Daoy (cell line): ENCODE data around the gene AJAP1. TPM values are rescaled to one million over a fixed set of nuclear protein-coding genes. Genes with fewer than 3 reads are reported as not detected.
"Not testable (repeated sequence)": the region's sequence is repeated elsewhere in the genome, so short reads cannot be mapped to it uniquely, and the experiment has no call there.

Experiments used
- DNase-seq: peaks from one replicate; pipeline ENCODE4 v3.0.0-alpha.2; 2015; ENCODE audit warnings: low read depth
- total RNA-seq: library from RNA; depleted of rRNA; stranded (reverse); fragments of >200 nt; shearing (Covaris generic); gene quantifications from 2 replicates; pipeline ENCODE4 v1.2.3, GENCODE V29; 2014; rRNA removed

Gene AJAP1, protein sequence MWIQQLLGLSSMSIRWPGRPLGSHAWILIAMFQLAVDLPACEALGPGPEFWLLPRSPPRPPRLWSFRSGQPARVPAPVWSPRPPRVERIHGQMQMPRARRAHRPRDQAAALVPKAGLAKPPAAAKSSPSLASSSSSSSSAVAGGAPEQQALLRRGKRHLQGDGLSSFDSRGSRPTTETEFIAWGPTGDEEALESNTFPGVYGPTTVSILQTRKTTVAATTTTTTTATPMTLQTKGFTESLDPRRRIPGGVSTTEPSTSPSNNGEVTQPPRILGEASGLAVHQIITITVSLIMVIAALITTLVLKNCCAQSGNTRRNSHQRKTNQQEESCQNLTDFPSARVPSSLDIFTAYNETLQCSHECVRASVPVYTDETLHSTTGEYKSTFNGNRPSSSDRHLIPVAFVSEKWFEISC
- 7.0 TPM in 1 of 2 replicates, not detected in the other for total RNA-seq

DNA sequence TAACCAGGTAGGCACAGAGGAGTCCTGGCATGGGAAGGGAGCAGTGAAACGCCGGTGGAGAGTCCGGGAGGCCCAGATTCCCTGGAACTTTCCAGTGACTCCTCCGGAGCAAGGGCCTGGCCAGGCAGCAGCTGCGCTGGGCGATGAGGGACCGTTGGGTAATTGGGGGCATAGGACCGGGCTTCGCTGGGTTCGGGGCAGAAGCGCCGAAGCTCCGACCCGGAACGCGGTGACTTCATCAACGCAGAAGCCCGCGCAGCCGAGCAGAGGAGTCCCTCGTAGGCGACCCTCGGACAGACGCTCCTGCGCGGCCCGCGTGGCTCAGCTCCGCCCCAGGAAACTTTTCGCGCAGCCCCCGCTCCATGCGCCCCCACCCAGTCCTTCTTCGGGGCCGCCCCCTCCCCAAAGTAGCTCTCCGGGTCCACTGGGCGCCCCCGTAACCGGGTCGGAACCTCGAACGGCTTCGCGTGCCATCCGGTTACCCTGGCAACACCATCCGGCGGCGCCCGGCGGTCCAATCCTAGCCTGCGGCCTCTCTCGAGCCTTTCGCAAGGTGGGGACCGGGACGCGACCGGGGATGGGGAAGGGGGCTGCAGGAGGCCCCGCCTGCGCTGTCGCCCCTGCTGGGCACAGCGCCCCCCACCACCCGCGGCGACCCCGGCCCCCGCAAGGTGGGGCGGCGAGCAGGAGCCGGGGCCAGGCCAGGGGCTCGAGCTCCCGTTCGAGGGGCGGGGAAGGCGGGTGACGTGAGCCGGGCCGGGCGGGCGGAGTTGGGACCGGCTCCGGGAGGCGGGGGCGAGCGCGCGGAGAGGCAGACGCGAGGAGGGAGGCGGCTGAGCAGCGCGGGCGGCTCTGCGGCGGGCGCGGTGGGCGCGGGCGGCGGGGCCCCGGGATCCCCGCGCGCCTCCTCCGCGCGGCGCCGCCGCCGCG is at the start of gene AJAP1:
Gene AJAP1 (plus strand): TSS at position 814 of the 930 bp plus-strand sequence. CDS start 817 bp downstream, outside the sequence.
- DNase-seq = peak; percentile 21

DNA sequence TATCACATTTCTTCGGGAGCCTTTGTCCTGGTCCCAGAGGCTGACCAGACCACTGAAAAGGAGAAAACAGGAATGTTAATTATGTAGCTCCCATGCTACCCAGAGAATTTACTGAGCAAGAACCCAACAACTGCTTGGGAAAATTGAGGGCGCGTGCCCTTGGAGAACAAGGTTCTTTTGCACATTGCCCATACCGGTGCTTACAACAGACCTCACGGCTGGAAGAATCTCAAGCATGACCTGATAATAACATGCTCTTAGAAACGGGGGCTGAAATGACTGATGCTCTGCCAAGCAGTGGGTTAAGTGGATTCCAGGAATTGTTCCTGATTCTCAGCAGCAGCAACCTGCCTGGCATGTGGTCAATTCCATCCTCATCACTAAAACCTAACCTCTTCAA is 49.3 kb upstream of the AJAP1 start:
- DNase-seq = no peak

DNA sequence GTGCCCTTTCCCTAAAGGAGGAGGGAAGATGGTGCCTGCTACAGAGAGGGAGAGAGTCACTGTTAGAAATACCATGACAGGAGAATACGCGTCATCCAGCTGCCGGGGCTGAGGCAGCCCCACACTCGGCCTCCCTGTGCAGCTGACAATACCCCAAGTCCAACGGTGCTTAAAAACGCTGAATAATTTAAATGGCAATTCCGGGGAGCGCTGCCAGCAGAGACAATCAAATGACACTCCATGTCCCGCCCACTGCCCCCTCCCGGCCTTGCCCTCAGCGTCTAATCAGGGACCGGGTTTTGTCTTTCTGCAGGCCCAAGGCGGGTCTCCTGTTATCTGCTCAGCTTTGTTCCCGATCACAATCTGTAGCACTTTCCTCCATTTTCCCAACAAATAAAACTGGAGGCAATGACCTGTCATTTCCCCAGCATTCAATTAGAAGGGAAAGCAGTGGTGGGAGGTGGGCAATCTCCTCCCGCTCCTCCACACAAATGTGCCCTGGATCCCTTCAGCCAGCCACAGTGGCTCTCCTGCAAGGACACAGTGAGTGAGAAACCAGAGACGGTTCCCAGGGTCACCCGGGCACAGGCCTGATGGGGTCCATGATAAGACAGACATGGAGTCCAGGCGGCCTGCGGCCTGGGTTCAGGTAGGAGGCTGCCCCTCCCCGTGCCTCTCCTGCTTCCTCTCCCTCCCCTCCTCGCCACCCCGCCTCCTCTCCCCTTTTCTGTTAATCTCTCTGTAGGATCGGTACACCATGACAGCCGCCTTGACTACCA is 42.7 kb upstream of the AJAP1 start:
- DNase-seq = no peak

DNA sequence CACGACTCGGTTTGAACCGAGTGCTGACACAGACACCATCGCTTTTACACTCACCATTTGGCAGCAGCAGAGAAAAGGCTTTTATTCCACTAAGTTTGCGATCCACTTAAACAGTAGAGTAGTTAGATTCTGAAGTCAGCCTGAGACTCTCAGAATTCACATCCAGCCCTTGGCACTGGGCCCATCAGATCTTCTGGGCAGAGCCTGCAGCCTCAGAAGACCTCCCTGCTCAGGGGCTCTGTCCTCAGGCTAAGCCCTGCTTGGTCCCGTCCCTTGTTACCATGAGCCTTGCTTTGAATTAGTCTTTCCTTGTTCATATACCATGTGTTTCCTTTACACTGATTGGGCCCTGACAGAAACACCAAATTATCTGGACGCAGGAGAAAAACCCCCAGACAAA is 41.4 kb upstream of the AJAP1 start:
- no peak for DNase-seq

DNA sequence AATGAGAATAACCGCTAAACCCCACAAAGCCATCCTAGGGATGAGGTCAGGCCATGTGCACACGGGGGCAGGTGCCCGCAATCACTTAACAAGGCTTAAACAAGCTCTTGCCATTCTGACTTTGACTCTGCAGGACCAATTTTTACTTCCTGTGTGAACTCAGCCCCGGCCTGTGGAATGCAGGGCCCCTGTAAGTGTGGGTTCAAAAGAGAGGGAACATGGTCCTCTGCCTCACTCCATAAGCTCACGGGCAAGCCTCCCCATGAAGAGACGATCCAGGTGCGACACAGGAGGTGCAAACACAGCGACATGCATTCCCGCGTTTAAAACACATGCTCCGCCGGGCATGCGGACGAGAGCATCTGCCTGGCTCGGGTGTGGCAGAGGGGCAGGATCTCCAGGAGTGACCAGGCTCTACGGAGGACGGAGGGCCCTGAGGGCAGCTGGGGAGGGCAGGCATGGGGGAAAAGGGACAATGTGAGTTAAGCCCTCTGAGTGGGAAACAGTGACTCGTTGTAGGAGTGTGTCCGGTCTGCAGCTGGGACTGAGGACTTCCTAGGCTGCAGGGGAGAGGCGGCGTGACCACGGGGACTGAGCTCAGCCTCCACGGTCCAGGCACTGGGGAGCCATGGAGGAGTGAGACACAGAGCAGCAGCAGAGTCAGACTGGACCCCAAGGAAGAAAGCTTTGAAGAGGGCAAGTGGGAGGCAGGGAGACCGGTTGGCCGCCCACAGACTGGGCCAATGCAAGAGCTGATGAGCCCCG is 40.6 kb upstream of the AJAP1 start:
- no peak for DNase-seq

DNA sequence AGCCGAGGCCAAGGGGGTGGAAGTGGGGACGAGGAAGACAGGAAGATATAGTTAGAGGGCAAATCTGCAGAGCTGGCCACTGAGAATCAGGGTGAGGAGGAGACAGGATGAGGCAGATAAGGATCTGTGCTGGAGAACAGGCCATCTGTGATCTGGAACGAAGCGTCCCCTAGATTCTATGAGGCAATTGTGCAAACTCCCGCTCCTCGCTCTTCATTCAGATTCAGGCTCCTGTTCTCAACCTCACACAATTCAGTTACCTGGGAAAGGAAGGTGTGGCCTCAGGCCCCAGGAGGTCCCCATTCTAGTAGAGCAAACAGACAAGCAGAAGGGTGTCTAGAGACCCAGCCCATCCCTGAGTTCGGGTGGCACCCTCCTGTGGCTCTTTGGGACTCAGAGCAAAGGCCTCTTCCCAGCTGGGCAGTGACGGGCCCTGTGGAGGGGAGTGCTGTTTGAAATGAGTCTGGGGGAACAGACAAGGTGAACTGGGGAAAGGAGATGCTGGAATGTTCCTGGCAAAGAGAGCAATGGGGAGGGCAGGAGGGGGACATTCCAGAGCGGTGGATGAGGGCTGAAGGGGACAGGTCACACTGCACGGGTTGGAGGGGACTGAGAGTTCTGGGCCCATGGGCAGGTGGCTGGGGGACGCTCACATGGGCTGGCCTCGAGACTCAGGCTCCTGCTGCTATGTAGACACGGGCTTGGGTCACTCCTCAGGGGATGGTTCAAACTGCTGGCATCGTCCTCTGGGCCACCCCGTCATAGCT is 39.9 kb upstream of the AJAP1 start:
- no peak for DNase-seq

DNA sequence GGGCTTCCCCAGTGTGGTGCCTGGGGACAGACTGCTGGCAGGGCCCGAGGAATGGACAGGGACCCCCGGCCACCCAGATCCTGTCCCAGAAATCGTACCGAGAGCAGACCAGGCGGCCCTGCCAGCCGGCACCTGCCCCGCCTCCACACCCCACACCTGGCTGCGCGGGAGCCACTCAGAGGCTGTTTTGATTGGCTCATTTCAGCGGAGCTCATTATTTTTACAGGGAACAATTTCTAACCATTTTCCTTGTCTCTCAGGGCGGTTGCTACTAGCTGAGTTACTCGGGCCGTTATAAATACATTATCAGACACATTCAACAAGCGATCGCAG is 39.3 kb upstream of the AJAP1 start:
- DNase-seq = no peak

DNA sequence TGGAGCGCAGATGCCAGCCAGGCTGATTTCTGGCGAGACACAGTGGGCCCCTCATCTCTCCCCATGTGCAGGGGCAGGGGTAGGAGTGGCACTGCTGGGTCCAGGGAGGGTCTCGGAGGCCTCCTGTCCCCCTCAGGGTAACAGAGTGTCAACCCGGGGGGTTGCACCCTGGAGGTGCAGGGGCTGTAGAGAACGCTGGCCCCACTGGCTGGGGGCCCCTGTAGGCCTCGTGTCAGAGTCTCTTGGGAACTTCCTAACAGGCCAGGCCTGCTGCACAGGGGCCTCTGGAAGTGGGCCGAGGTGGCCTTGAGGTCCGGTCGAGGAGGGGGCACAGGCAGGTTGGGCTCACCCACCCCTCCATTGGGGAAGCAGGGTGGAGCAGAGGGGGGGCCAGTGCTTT is 38.9 kb upstream of the AJAP1 start:
- DNase-seq = no peak

DNA sequence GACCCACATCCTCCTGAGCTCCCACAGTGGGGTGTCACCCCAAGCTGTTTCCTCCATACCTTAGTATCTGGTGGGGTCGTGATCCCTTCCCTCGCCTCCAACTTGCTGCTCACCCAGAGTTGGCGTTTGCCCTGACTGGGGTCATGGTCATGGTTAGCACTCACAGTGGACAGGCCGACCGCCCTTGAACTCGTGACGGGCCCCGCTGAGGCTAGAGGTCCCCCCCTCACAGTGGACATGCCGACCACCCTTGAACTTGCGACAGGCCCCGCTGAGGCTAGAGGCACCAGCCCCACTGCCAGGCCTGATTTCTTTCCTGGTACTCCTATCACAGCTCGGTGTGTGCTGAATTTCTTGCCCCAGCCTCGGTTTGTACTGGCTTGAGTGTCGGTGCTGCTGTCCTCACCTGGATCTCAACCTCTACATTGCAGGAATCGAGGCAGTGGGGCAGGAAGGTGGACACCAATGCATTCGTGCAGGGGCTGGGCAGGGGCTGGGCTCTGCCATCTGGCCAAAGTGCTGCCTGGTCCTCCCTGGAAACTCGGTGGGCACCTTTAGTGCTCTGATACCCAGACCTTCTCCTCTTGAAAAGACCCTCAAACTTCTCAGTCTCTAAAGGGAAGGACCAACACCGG is 37.5 kb upstream of the AJAP1 start:
- no peak for DNase-seq

DNA sequence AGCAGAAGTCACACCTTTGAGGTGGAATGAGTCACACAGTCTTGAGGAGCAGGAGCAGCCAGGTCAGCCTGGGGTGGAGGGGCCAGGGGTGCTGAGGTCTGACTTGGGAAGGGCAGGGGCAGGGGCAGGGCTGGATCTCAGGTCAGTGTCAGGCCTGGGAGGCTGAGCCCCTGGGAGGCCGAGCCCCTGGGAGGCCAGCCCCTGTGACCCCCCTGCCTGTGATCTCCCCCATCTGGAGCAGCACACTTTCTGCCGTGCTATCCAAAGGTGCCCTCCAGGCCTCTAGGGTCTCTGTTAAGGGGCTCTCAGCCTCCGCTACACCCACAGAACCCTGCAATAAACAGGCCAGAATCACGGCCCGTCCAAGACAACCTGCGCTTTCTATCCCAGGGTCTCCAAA is 36.9 kb upstream of the AJAP1 start:
- DNase-seq = no peak

DNA sequence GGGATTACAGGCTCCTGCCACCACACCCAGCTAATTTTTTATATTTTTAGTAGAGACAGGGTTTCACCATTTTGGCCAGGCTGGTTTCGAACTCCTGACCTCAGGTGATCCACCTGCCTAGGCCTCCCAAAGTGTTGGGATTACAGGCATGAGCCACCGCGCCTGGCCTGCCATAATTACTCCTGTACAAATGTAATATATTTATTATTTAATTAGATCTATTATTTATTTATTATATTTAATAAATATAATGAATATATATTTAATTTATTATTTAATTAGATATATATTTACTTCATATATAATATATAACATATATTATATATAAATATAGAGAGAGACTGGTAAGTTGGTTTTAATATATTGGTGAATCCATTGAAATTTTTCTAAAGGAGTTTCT is 35.6 kb upstream of the AJAP1 start:
- DNase-seq = not testable (repeated sequence)

DNA sequence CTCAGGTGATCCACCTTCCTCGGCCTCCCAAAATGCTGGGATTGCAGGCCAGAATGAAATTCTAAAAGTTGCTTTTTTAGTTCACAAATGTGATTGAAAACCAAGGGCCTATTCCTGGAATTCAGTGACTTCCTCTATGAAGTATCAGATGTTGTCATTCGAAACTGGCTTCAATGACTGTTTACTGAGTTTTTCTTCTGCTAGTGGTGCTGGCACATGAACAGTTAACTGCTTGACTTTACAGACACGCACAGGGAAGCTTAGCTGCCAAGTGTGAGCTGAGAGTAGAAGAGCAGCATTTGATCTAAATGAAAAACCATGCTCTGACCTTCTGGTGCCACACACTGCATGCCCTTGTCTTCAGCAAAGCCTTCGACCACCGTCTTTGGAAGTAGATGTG is 32.8 kb upstream of the AJAP1 start:
- no peak for DNase-seq

DNA sequence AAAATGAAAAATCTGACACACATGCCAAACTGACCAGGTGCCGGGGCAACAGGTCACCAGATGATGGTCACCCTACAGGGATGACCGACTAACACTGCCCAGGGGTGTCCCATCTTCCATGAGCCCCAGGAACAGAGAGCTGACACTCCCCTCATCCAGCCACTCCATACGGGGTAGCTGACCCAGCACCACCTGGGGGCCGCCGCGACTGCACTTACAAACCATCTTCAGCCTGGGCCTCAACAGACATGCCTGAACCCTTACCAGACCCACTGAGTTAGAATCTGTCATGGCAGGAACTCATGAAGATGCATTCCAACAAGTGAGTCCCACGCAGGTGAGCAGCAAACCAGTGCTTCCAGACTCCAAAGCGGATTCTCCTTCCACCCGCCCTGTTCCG is 31.6 kb upstream of the AJAP1 start:
- no peak for DNase-seq

DNA sequence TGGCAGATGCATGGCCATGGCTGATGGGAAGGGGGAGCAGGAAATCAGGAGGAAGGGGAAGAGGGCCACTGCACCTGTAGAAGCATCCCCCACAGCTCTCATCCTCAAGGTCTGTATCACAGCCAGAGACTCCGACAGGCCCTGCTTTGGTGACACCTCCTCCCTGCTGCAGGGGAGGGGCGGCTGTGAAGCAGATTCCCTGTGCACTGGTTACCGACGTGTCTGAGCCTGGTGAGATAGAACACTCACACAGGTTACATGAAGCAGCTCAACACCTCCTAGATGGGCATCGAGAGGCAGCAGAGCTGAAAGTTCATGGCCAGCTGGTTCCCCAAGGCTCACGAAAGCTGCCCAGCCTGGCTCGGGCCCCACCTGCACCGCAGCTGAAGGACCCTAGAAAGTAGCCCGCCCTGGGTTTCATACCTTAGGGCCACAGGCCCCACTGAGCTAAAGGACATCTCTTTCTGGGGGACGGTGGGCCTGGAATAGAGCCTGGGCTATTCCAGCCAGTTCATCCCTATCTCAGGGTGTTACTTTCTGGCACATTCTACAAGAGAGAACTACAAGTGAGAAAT is 30.2 kb upstream of the AJAP1 start:
- DNase-seq = no peak

DNA sequence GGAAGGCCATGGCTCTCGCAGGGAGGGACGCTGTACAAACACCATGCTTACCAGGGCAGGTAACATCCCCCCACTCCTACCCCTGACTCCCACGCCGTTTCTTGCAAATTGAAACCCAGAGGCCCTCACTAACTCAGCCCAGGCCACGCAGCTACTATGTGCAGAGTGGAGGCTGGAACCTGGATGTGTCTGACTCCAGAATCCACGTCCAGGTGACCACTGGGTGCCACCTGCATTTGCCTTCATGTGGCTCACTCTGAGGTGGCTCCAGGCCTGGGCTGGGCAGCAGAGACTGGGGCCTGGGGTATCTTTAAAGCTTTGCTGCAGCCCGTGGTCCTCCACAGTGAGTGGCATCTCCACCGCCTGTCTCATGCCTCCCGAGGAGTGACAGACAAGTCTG is 29.6 kb upstream of the AJAP1 start:
- DNase-seq = no peak

DNA sequence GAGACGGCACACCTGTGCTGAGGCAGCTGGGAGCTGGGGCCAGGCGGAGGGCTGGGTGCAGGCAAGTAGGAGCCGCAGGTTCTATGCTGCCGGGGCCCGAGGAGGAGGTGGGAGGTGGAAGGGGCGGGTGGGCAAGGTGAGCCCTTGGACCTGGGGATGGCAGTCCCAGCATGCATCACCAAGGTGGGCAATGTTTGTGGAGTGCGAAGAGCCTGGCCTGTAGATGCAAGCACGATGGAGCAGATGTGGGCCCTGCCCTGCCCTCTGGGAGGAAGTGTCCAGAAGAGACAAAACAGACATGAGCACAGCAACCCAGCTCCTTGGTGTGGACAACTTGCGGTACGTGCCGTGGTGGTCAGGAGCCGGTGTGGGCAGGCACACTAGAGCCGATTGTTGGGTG is 28.3 kb upstream of the AJAP1 start:
- no peak for DNase-seq

DNA sequence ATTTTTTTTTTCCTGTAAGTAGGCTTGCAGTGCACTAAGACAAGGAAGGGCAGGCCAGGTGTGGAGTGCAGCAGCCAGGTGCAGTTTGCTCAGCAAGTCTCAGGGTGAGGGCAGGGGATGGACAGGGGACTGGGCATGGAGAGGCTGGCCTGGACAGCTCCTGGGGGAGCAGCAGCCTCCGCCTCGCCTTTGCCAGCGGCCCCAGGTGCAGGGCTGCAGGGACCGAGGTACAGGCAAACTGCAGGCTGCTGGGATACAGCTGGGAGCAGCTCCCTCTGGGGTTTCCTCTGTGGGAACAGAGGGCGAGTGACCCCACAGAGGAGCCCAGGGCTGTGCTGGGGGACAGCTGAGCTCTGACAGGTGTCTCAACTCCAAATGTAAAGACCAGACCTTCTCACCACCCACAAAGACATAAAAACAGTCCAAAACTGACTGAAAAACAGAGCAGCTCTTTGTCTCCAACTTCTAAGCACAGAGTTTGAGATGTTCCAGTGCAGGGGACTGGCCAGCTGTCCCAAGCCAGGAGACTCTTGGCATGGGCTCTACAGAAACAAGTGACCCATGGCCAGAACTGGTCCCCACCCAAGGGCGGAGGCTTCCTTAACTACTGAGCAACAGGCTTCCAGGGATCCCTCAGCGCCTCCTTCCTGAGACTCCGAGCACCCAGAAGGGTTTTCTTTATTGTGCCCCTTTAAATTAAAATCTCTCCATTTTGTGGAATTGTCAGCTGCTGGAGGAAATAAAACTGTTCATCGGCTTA is 27.7 kb upstream of the AJAP1 start:
- no peak for DNase-seq

DNA sequence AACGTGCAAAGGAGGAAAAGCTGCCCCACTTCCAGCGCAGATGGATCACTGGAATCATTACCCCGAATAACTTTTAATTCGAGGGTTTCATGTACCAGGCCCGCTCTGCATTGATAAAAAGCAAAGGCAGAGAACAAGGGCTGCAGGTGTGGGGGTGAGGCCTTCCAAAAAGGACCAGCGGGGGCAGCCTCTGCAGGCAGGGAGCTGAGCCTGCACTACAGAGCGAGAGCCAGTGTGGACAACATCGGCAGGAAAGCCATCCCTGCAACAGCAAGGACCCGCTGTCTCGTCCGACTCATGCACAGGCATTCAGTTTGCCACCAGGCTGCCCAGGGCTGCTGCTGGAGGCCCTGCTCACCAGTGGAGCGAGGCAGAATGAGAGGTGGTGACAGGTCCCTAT is 27.1 kb upstream of the AJAP1 start:
- no peak for DNase-seq

DNA sequence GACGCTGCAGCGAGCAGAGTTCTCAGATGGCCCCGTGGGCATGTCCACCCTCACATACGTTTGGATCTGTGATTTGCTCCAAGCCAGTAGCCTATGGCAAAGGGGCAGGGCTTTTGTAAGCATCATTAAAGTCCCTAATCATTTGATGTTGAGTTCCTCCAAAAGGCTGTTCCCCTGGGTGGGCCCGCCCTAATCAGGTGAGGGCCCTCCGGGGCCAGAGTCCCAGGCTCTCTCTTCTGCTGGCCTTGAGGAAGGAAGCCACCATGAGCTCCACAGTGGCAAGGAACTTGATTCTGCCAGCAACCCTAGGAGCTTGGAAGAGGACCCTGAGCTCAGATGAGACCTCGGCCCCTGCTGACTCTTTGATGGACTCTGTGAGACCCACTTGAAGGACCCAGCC is 25.4 kb upstream of the AJAP1 start:
- no peak for DNase-seq
